ENCODE measurements around the gene COPG1.
A peak's percentile ranks its signal among the peaks of the same experiment; 100 is the strongest.

COPG1 gene

DNA sequence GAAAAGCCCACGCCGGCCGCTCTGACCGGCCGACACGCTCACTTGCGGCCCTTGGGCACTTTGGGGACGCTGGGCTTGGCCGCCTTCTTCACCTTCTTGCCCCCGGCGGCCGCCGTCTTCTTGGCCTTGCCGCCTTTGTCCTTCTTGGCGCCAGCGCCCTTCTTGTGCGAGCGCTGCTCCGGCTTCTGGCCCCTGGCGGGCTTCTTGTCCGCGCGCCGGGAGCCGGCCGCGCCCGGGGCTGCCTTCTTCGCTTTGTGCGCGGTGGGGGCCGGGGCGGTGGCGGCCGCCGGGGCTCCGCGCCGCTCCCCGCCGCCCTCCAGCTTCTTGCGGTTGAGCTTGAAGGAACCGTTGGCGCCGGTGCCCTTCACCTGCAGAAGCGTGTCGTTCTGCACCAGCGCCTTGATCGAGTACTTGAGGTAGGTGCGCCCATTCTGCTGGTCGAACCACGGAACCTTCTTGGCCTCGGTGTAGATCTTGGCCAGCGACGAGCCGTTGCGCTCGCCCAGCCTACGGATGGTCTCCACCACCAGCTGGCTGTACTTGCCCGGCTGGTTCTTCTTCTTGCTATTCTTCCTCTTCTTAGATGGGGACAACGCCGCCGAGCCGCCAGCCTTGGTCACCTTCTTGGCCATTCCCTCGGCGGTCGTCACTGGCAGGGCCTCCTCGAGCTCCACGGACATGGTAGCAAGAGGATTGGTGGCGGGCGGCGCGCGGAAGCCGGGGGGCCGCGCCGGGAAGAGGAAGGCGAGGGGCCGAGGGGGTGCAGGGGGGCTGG lies 66.0 kb downstream of the COPG1 start:
- DNase-seq = no peak

DNA sequence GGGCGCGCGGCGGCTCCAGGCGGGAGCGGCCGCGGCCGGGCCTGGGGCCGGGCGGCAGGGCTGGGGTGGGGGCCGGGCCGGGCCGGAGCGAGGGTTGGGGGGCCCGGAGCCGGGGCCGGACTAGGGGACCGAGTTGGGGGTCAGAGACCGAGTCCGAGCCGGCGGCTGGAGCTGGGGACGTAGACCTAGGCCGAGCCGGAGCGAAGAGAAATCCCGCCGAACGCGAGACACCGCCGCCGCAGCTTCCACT lies 66.5 kb downstream of the COPG1 start:
- no peak for DNase-seq

DNA sequence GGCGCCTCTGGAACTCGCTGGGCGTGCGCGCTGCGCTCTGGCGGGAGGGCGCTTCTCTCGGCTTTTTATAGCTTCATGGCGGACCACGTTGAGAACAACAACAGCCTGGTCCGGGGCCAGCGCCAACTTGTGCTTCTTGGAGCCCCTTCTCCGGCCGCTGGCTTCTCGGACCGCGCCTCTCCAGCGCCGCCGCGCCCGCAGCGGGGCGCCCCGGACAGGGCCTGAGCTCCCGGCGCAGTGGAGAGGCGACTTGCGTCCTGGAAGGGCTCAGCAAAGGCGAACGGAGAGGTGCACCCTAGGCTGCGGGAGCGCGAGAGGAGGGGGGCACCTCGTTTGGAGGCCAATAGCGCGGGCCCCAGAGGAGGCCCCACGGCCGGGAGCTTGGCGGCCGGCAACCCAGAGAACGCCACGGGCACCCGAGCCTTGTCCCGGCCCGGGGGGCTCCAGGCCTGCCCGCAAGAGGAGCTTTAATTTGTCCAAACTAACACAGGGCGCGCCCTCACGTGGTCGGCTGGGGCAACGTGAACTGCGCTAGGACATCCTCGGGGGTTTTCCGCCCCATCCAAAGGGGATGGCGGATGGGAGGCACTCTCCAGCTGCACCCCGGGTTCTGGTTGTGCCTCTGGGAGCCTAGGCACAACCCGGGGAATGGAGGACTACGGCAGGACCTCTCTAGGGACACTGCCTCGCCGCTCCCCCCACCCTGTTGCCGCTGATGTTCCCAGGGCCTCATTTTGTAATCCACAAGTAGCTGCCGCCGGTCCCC lies 67.0 kb downstream of the COPG1 start:
- peak; percentile 64 for DNase-seq

DNA sequence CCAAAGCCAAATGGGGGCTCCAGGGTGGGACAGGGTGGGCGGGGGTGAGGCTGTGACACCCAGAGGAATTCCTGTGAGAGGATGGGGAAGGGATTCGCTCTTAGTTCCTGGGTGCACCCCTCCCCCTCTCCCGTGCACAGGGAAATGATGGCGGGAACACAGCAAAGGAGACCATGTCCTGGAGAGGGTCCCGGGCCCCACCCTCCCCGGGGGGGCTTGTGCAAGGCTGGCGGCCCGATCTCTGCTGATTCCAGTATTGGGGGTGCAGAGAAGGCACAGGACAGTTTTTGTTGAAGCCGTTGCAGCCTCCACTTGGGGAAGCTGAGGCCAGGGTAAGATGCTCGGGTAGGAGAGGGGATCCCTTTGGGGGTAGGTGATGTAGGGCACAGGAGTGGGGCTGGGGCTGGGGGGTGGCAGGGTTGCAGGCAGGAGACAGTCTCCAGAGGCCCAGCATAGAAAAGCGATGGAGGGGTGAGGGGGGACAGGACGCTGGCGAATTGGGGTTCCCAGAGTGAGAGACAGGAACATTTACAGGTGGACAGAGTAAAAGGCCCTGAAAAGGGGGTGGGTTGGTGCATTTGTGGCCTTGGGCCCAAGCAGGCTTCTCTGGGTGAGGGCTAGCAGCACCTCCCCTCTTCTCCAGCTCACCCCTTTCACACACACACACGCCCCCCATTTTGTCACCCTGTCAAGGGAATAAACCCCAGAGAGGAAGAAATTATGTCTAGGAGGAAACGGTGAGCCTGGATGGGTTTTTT lies 67.8 kb downstream of the COPG1 start:
- no peak for DNase-seq

DNA sequence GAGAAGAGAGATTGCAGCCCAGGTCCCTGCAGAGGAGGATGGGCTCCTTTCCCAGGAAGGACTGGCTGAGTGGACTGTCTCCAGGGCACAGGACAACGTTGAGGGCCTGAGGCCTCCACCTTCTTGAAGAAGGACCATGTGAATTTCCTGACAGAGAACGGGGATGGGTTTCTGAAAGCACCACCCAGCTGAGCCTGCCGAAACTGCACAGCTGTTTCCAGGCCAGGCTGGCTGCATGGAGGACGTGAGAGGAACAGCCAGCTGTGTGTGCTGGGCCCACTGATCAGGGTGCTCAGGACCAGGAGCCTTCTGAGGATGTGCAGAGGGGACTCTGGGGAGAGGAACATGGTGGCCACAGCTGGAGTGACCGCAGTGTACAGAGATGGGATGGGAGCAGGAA lies 68.4 kb downstream of the COPG1 start:
- DNase-seq = no peak

DNA sequence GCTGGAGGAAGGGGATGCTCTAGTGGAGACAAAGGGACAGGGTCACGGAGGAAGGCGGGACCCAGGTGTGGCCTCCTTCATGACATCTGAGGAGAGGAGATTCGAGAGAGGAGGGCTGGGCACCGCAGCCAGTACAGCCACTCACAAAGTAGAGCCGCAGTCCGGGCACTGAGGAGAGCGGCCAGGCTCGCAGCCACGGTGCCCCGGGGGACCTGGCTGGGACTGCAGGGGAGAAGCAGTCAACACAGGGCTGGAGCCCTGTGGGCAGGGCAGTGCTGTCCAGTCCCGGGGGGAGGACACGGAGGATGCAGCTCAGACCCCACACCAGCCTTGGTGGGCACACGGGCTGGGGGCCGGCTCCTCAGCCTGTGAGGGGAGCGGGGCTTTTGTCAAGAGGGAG lies 69.5 kb downstream of the COPG1 start:
- no peak for DNase-seq

DNA sequence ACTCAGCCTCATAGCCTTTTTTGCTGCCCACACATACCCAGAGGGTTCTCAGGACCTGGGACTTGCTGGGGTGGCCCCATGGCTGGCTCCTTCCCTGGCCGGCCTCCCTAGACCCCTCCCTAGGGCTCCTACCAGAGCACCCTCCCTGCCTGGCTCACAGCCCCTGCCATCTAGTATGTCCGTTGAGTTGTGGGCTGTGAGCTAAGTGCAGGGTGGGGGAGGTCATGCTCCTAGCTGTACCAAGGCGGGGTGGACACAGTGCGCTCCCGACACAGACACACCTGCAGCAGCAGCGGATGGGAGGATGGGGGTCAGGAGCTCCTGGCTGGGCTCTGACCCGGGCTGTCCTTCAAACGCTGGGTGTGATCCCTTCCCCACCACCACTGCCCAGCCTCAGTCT lies 70.9 kb downstream of the COPG1 start:
- DNase-seq = no peak

DNA sequence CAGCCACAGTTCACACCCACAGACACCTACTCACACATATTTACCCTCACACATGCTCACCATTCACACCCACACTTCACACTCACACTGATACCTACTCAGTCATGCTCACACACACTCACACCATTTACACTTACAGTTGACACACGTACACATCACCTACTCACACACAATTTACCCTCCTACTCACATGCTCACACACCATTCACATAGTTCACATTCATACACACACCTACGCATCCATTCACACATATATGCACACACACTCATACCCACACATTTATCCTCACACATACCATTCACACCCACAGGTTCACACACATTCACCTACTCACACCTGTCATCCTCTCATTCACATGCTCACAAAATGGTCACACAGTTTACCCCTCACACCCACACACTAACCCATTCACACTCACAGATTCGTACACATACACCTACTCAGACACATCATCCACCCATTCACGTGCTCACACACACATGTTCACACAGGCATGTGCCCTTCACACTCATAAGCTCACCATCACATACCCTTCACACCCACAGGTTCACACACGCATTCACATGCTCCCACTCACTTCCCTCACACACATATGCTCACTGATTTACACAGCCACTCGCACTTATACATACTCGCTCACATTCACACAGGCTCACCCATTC lies 71.5 kb downstream of the COPG1 start:
- no peak for DNase-seq

DNA sequence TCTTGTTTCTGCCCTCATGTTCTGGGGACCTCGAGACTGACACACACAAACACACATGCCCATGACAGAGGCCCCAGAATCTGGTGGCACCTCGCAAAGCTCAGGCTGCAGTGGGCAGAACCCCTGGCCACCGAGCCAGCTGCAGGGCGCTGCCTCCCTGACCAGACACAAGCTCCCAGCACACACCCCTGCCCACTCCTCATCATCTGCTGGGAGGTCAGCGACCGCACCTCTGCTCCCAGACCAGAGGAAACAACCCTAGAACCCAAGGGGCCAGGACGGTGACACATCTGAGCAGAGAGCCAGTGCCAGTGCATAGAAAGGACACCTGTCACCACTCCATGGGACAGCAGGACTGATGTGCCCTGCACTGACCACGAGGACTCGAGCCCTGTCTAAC lies 72.5 kb downstream of the COPG1 start:
- DNase-seq = no peak

DNA sequence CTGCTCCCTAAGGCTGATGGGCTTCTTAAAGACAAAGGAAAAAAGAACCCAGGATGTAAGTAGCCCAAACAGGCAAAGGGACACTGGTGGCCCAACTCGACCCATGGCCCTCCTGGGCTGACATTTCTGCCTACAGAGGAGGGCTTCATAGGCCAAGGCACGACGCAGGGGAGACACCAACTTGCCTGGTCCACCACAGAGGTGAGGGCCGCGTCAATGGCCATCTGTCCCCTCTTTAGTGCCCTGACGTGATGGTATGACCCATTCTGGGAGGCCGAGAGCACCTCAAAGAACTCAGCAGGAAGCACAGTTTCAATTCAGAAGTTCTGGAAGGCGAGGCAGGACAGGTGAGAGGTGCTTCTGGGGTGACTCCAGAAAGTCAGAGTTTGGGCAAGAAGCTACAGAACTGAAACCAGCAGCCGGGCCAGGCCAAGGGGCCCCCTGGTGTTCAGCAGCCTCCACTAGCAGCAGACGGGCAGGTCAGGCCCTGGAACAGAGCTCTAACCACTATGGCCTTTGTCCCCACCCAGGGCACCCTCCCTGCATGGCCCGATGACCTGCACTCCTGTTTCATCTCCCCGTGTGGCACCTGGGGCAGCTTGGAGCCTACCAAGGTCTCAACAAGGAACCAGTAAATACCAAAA lies 74.4 kb downstream of the COPG1 start:
- peak; percentile 17 for DNase-seq

DNA sequence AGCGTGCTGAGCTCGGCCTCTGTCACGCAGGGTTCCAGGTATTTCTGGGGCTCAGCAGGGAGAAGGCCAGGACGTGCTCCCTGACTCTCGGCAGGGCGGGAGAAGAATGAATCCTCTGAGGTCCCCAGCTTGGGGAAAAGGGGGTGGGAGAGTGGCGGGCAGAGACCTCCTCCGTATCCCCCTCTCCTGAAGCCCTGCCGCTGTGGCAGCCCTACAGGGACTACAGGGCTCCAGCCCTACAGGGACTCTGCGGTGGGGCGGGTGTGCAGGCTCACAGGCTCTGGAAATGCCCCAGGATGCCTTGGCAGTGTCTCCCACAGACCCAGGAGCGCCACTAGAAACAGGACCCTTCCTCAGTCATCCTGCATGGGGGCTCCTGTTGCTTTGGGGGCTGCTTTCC lies 75.4 kb downstream of the COPG1 start:
- DNase-seq = no peak

DNA sequence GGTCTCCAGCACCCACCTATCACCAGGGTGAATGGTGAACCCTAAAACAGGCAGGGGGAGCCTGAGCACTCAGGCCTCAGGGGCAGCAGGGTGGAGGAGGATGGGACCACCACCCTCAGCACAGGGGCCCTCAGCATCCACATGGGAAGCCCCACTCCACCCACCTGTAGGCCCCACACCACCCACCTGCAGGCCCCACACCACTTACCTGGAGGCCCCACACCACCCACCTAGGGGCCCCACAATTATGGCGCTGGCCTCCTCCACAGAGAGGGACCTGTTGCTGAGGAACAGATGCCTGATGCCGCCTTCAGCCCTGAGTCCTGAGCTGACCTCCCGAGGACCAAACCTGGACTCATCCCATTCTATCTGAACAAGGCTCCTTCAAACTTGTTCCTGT lies 76.0 kb downstream of the COPG1 start:
- no peak for DNase-seq

DNA sequence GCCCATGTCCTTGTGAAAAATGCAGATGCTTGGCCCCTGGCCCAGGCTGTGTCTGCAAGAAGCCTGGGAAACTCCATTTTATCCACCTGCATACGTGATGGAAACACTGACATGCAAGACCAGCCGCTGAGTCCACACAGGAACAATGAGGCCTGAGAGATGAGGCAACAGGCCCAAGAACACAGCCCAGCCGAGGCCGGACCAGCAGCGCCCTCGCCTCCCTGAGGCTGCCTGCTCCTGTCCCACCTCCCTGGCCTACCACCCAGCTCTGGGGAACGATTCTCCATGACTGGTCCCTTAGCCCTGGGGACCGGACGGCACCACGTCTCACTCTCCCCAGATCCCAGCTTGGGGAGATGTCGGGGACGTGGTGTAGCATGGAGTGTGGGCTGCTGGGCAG lies 76.7 kb downstream of the COPG1 start:
- DNase-seq = no peak

DNA sequence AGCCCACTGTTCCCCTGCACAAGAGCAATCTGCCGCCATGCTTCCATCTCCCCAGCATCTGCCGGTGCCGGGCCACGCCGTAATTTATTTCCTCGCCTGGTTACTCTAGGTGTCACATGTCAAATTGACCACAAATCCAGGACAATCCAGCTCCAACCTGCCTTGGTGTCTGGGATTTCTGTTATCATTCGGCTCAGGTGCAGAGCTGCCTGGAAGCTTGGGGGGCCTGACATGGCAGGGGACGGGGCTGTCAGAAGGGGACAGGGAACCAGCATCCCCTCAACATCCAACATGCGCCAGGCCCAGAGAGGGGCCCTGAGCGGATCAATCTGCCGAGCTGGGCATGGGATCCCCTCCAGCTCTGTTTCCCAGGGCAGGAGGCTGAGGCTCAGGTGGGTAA lies 77.2 kb downstream of the COPG1 start:
- DNase-seq = no peak

All from MV-4-11 (cell line).